ENCODE data around the gene GTPBP2.

The GTPBP2 gene

DNA sequence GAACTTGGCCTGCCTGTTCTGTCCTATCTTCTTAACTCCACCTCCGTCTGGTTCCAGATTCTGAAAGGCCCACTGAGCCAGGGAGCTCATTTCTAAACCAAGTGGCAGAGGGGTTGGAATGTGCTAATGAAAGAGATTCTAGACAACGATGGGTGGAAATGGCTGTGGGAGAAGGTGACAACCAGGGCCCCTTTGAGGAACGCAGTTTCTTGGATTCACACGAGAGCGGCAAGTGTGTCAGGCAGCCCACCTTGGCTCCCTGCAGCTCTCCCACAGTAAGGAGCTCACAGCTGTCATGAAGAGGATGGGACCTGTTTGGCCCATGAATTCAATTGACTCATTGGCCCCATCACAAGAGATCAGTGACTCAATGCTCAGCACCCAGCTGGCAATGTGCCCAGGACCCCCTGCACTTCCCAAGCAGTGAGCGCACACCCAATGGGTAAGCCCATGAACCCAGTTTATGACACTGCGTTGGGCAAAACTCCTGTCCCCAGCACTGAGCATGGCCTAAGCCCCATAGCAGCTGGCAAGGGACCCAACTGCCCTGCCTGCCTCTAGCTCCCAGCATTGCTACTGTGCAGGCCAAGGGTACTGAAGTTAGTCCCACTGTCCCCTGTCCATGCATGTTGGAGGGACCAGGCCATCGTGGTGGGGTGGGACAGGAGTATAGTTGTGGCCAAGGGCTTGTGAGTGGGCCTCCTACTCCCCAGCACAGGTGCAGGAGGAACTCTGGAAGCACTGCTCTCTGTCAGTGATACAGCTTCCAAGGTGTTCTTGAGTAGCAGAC lies 42.1 kb upstream of the GTPBP2 start:
- H3K4me3 ChIP-seq (ENCODE audit: low read length) = no peak overlapping the region
- no peak overlapping the region for H3K27ac ChIP-seq (ENCODE audit: low read length)
- H2AFZ ChIP-seq (ENCODE audit: low read depth, low read length) = no peak overlapping the region
- peaks cover 8% of the 10 kb centered on the region; the same call in 1 of the 2 replicates for H4K20me1 ChIP-seq (ENCODE audit: insufficient read depth, low read length)
- no peaks in the 10 kb centered on the region for H3K27me3 ChIP-seq (ENCODE audit: low read depth, low read length)
- H3K9ac ChIP-seq (ENCODE audit: low read length) = no peak overlapping the region
- H3K4me1 ChIP-seq (ENCODE audit: low read length) = peaks cover 31% of the 10 kb centered on the region
- H3K4me2 ChIP-seq (ENCODE audit: low read length) = no peak overlapping the region
- H3K36me3 ChIP-seq (replicated peaks; ENCODE audit: low read depth, low read length) = peaks cover 42% of the 10 kb centered on the region
- no peaks in the 10 kb centered on the region for H3K9me3 ChIP-seq (ENCODE audit: insufficient read depth, low read length)
- H3K79me2 ChIP-seq (ENCODE audit: low read length) = no peaks in the 10 kb centered on the region
- no peak for TF ChIP-seq EZH2phosphoT487 (IDR thresholded peaks at IDR 0.05; ENCODE audit: low read depth)
- TF ChIP-seq, protein P1, sequence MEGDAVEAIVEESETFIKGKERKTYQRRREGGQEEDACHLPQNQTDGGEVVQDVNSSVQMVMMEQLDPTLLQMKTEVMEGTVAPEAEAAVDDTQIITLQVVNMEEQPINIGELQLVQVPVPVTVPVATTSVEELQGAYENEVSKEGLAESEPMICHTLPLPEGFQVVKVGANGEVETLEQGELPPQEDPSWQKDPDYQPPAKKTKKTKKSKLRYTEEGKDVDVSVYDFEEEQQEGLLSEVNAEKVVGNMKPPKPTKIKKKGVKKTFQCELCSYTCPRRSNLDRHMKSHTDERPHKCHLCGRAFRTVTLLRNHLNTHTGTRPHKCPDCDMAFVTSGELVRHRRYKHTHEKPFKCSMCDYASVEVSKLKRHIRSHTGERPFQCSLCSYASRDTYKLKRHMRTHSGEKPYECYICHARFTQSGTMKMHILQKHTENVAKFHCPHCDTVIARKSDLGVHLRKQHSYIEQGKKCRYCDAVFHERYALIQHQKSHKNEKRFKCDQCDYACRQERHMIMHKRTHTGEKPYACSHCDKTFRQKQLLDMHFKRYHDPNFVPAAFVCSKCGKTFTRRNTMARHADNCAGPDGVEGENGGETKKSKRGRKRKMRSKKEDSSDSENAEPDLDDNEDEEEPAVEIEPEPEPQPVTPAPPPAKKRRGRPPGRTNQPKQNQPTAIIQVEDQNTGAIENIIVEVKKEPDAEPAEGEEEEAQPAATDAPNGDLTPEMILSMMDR (IDR thresholded peaks at IDR 0.05; ENCODE audit: low read depth, low read length) = no peak

DNA sequence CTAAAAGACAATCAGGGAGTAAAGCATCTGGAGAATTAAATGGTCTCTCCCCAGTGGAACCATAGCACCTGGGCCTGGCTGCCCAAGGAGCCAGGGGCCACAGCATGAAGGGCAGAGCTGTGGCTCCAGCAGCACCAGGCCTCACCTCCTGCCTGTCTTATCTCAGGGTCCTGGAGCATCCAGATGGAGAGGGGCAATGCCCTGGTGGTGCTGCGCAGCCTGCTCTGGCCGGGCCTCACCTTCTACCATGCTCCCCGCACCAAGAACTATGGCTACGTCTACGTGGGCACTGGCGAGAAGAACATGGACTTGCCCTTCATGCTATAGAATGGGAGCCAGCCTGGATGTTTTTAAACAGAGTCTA lies 41.5 kb upstream of the GTPBP2 start:
- peaks cover 31% of the 10 kb centered on the region for H3K4me1 ChIP-seq (ENCODE audit: low read length)
- H3K4me3 ChIP-seq (ENCODE audit: low read length) = no peak overlapping the region
- no peak overlapping the region for H3K9ac ChIP-seq (ENCODE audit: low read length)
- peaks cover 39% of the 10 kb centered on the region for H3K36me3 ChIP-seq (replicated peaks; ENCODE audit: low read depth, low read length)
- H3K27ac ChIP-seq (ENCODE audit: low read length) = no peak overlapping the region
- TF ChIP-seq EZH2phosphoT487 (IDR thresholded peaks at IDR 0.05; ENCODE audit: low read depth) = no peak
- TF ChIP-seq, protein P1 (IDR thresholded peaks at IDR 0.05; ENCODE audit: low read depth, low read length) = no peak
- no peaks in the 10 kb centered on the region for H3K9me3 ChIP-seq (ENCODE audit: insufficient read depth, low read length)
- no peak overlapping the region for H3K4me2 ChIP-seq (ENCODE audit: low read length)
- 0 out of 2 replicates have a peak, but pooled peaks cover 6% of the 10 kb centered on the region for H4K20me1 ChIP-seq (ENCODE audit: insufficient read depth, low read length)
- H2AFZ ChIP-seq (ENCODE audit: low read depth, low read length) = no peak overlapping the region
- H3K27me3 ChIP-seq (ENCODE audit: low read depth, low read length) = no peaks in the 10 kb centered on the region
- H3K79me2 ChIP-seq (ENCODE audit: low read length) = no peaks in the 10 kb centered on the region

DNA sequence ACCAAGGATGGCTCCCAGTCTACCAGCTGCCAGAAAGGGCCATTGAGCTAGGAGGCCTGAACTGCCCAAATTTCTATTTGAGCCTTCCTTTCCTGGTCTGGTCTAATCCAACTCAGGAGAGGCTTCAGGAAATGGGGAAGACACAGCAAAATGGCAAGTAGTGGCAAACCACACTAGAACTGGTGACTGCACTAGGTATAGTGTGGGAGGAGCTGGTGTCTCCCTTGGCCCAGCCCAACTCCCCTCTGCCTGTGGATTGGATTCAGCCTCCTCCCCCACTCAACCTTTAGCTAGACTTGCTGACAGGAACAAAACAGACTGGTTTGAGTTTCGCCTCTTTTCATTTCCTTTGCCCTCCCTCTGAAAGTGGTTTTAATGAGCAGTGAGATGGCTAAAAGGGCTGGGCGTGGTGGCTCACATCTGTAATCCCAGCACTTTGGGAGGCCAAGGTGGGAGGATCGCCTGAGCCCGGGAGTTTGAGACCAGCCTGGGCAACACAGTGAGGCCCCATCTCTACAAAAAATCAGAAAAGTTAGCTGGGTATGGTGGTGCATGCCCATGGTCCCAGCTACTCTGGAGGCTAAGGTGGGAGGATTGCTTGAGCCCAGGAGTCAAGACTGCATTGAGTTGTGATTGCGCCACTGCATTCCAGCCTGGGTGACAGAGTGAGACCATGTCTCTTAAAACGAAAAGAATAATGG lies 41.0 kb upstream of the GTPBP2 start:
- H3K36me3 ChIP-seq (replicated peaks; ENCODE audit: low read depth, low read length) = peaks cover 38% of the 10 kb centered on the region
- H3K79me2 ChIP-seq (ENCODE audit: low read length) = no peaks in the 10 kb centered on the region
- no peak overlapping the region for H3K4me3 ChIP-seq (ENCODE audit: low read length)
- H2AFZ ChIP-seq (ENCODE audit: low read depth, low read length) = no peak overlapping the region
- no peak for TF ChIP-seq EZH2phosphoT487 (IDR thresholded peaks at IDR 0.05; ENCODE audit: low read depth)
- TF ChIP-seq, protein P1 (IDR thresholded peaks at IDR 0.05; ENCODE audit: low read depth, low read length) = no peak
- H3K4me2 ChIP-seq (ENCODE audit: low read length) = no peak overlapping the region
- no peak overlapping the region for H3K27ac ChIP-seq (ENCODE audit: low read length)
- no peak overlapping the region for H3K9ac ChIP-seq (ENCODE audit: low read length)
- H4K20me1 ChIP-seq (ENCODE audit: insufficient read depth, low read length) = 0 out of 2 replicates have a peak, but pooled peaks cover 6% of the 10 kb centered on the region
- H3K4me1 ChIP-seq (ENCODE audit: low read length) = peaks cover 31% of the 10 kb centered on the region
- H3K9me3 ChIP-seq (ENCODE audit: insufficient read depth, low read length) = no peaks in the 10 kb centered on the region
- H3K27me3 ChIP-seq (ENCODE audit: low read depth, low read length) = no peaks in the 10 kb centered on the region

Data from OCI-LY3 (cell line).